HG03457 (cell line): ENCODE measurements around the gene MORC3.
"Not testable (repeated sequence)": the region's sequence is repeated elsewhere in the genome, so short reads cannot be mapped to it uniquely, and the experiment has no call there.

ENCODE experiments used
- ATAC-seq: cut with Tn5 transposase; IDR thresholded peaks from one replicate; pipeline ENCODE4 v1.9.1; 2021; ENCODE audit warnings: moderate number of reproducible peaks; ENCODE audit not compliant: unreplicated experiment

Gene MORC3

GRCh38 chr21:36385233-36386030, 65.4 kb downstream of the MORC3 start, which contains the start of gene CHAF1B:
CHAF1B (plus strand) TSS chr21:36385392; CDS start chr21:36386137, 745 bp downstream.
- ATAC-seq: no peak

- ATAC-seq: no peak
Measured at GRCh38 chr21:36386031-36386642, 66.1 kb downstream of the MORC3 start.

GRCh38 chr21:36388096-36388495, 68.1 kb downstream of the MORC3 start:
- no peak for ATAC-seq

- no peak for ATAC-seq
Measured at GRCh38 chr21:36388835-36389234, 68.8 kb downstream of the MORC3 start.

- not testable (repeated sequence) for ATAC-seq
Measured at GRCh38 chr21:36391649-36392048, 71.7 kb downstream of the MORC3 start.

- ATAC-seq: no peak
Measured at GRCh38 chr21:36395353-36396111, 75.5 kb downstream of the MORC3 start.

- no peak for ATAC-seq
Measured at GRCh38 chr21:36396325-36396724, 76.3 kb downstream of the MORC3 start.

GRCh38 chr21:36396971-36397370, 77.0 kb downstream of the MORC3 start:
- ATAC-seq: no peak

- ATAC-seq: no peak
Measured at GRCh38 chr21:36397606-36398005, 77.6 kb downstream of the MORC3 start.

- ATAC-seq: not testable (repeated sequence)
Measured at GRCh38 chr21:36399736-36400135, 79.7 kb downstream of the MORC3 start.

GRCh38 chr21:36400719-36401118, 80.7 kb downstream of the MORC3 start:
- ATAC-seq: no peak

- no peak for ATAC-seq
Measured at GRCh38 chr21:36402339-36402738, 82.3 kb downstream of the MORC3 start.

- no peak for ATAC-seq
Measured at GRCh38 chr21:36403713-36404112, 83.7 kb downstream of the MORC3 start.

GRCh38 chr21:36408568-36408967, 88.6 kb downstream of the MORC3 start:
- ATAC-seq: no peak

- ATAC-seq: no peak
Measured at GRCh38 chr21:36411301-36411700, 91.3 kb downstream of the MORC3 start.

- ATAC-seq: no peak
Measured at GRCh38 chr21:36412916-36413315, 92.9 kb downstream of the MORC3 start.

GRCh38 chr21:36415375-36415774, 95.4 kb downstream of the MORC3 start:
- no peak for ATAC-seq

GRCh38 chr21:36419241-36419640, 99.2 kb downstream of the MORC3 start:
- ATAC-seq: no peak

GRCh38 chr21:36419996-36420395, 100.0 kb downstream of the MORC3 start:
- no peak for ATAC-seq

GRCh38 chr21:36420571-36421339, 100.8 kb downstream of the MORC3 start:
- no peak for ATAC-seq
